ENCODE measurements around the gene TTLL4.

The TTLL4 gene

DNA sequence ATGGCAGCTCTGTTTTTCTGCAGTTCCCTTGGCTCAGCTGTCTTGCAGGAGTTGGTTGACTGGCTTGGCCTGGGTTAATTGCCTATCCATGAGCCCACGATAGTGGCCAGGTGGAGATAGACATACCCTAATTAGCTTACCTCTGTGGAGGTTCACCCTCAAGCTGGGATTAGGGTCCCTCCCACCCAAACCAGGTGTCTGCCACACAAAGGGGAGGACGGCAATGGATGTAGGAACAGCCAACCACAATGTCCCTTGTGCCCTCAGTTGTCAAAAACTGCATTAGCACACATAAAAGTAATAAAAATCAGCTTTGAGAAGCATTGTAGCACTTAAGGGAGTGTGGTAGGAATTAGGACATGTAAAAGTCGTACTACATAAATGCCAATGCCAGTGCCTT, 75.5 kb downstream of the TTLL4 start:
- FAIRE-seq, result no peak

DNA sequence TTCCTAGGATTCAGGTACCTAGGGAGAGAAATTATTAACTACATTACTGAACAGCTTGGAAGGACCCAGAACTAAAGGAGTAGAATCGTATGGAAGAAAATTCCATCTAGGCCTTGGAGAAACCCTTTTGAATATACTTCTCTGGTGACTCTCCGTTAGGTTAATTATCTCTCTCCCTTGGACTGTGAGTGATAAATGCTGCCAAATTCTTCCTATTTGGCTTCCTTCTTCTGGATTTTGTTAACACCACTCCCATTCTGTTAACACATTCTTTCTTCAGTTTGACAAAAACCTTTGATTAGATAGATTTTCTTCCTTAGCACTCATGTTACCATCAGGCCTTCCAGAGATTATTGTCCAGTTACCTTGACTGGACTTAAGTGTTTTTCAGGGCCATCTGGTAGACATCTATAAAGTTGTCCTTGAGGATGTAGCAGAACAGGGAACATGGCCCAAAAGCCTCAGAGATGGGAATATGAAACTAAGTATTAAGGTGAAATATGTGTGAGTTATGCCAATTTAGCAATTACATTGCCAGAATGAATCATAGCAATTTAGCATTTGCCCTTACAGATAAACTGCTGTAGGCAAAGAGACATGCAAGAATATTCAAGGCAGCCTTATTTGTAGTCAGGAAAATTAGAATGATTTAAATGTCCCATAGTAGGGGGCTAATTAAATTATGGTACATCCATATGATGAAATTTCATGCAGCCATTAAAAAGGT, 78.1 kb downstream of the TTLL4 start:
- FAIRE-seq, result no peak

DNA sequence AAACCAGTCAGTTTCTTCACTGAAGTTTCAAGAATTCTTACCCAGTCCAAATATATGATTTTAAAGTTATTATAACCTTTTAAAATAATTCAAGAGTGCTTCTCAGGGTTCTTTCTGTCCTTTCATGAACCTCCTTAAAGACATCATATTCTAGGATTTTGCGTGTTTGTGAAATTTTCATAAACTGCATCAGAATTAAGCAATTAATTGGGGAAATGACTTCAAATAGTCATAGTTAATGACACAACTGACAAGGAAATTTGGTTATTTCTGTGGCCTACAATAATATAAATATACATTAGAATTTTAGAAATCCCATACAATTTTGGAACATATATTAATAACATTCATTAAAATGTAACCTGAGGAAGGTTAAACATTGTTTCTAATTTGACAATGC, 81.8 kb downstream of the TTLL4 start:
- FAIRE-seq, result no peak

DNA sequence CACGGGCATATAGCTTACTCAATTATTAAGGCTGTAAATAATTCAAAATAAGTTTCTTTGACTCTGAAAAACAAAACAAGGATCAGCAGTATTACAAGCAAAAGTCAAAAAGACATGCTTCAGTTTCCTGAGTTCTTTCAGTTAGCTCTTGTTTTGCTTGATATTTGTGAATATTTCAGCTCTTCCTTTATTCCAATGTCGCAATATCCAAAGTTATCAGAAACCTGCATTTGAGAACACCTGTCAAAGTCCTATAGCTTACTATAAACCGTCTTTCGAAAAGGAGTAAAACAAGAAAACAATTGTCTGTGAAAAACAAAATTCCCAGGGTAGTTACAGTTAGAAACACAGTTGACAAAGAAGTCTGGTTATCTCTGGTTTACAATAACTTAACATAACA, 86.1 kb downstream of the TTLL4 start:
- no peak for FAIRE-seq

DNA sequence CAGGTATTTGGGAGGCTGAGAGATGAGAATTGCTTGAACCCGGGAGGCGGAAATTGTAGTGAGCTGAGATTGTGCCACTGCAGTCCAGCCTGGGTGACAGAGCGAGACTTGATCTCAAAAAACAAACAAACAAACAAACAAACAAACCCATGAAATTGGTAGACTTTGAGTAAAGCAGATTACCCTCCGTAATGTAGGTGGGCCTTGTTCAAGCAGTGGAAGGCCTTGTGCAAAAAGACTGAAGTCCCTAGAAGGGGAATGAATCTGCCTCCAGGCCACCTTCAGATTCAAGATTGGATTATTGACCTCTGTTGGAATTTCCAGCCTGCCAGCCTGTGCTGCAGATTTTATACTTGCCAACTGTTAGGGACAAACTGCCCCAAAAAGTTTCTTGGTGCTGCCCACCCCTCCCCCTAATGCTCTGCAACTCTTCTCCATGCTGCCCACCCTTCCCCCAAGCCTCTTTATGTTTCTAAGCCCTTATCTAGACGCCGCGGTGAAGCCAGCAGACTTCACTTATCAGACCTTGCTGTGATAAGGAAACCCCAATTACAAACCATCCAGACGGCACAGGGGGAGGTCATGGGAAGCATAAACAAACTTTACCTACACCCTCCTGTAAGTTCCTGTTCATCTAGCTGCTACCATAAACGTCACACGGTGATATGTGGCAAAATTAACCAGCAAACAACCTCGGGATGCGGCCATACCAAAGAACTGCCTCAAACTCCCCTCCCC, 88.3 kb downstream of the TTLL4 start:
- FAIRE-seq, result no peak

DNA sequence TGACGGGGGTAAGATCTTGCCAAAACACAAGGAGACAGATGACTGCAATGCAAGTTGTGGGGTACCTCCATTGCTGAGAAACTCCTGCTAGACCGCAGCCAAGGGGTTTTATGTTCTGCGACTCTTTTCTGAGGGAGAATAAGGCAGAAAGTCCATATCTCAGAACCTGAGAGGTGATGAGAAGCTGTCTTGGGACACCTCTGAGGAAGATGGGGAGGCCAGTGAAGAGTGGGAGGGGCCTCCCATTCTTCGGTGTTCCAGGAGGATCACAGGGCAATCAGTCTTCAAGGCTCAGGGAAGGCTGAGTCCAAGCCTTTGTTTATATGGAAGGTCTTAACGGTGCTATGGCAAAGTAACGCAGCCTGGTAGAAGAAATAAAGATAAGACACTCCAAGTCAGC, 89.4 kb downstream of the TTLL4 start:
- FAIRE-seq, result no peak

DNA sequence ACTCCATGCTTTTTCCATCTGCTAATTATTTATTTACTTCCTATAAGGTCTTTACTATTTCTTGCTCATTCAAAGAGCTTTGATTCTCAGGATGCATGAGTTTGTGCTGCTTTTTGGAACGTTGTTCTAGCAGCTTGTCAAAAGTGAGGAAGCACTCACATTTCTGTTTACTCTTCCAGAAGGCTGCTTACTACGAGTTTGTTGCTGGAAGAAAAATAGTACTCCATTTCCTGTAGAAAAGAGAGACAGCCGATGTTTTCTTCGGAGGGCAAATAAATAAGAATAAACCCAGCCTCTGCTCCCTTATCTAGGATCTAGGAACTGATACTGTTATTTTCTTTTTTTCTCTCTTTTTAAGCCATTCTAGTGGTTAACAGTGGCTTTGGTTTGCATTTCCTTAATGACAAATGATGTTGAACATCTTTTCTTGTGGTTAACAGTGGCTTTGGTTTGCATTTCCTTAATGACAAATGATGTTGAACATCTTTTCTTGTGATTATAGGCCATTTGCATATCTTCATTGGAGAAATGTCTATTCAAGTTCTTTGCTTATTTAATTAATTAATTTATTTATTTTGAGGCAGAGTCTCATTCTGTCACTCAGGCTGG, 91.9 kb downstream of the TTLL4 start:
- no peak for FAIRE-seq

DNA sequence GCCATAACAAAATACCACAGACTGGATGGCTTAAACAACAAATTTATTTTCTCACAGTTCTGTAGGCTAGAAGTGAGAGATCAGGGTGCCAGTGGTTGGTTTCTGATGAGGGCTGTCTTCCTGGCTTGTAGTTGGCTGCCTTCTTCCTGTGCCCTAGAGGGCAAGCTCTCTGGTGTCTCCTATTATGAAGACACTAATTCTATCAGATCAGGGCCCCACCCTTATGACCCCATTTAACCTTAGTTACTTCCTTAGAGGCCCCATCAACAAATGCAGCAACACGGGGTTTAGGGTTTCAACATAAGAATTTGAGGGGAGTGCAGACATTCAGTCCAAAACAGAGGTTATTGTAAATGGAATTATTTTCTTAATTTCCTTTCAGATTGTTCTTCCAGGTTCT, 94.2 kb downstream of the TTLL4 start:
- FAIRE-seq, result no peak

Data from G401.6 (cell line).